Stimulated activated CD8-positive, alpha-beta memory T cell treated with anti-CD3 and anti-CD28 coated beads, Interleukin-15, amount 100 ng/mL, for 48 hours (primary cell): ENCODE results near the gene ARCN1.

Experiments used
- DNase-seq, 2 donors: peaks; one replicate each; pipeline ENCODE4 v3.0.0-alpha.2; 2020; ENCODE audit warnings: low read depth in 2 of 2

Gene ARCN1

DNA sequence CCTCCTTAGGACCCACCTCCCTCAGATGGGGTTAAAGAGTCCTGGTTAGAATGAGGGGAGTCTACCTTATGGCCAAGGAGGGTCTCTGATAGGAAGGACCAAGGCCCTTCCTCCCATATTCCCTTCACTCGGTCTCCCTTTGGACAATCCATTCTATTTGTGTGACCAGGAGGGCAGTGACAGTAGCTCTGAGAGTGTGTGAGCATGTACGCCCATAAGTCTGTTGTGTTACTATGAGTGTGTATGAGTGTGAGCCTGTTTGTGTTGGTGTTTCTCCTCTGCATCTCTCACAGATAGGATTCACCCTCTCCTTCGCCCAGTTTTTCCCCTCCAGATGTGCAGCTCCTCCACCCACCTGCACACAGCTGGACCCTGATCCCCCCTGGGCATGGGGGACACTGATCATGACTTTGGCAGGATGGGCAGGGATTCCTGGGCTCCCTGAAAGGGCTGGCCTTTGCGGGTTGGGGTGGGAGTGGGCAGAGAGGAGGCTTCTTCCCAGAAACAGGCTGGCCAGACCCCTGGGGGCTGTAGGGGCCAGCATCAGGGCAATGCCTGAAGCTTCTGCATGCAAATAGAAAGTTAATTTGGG, 49.7 kb downstream of the ARCN1 start:
- DNase-seq = no peak

GRCh38 chr11:118622376-118623268, 50.4 kb downstream of the ARCN1 start:
- no peak for DNase-seq

DNA sequence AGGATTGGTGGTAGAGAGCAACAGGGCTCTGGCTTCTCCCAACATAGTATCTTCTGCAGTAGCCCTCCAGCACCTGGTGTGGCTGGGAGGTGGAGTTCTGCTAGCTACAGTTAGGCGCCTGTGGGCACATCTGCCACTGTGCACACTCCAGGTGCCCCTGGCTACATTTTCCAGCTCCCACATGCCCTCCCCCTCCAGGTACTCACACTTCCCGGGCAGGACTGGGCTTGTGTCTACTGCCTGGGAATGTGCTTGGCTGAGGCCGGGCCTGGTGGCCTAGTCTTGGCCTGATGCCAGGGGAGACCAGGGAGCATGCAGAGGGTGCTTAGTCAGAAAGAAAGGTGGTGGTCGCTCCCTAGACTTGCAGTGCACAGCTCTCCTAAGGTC, 51.1 kb downstream of the ARCN1 start:
- no peak for DNase-seq

- DNase-seq = no peak
Measured at GRCh38 chr11:118625036-118625690, 53.0 kb downstream of the ARCN1 start.

- no peak for DNase-seq
Measured at GRCh38 chr11:118625976-118626375, 53.8 kb downstream of the ARCN1 start.

DNA sequence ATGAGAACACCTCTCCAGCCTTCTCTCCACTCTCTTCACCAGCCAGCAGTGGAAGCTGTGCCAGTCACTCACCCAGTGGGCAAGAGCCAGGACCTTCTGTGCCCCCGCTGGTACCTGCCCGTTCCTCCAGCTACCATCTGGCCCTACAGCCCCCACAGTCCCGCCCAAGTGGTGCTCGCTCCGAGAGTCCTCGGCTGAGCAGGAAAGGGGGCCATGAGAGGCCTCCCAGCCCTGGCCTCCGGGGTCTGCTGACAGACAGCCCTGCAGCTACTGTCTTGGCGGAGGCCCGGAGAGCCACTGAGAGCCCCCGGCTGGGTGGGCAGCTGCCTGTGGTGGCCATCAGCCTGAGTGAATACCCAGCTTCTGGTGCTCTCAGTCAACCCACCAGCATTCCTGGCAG, 55.4 kb downstream of the ARCN1 start:
- no peak for DNase-seq

GRCh38 chr11:118628031-118628430, 55.8 kb downstream of the ARCN1 start:
- no peak for DNase-seq

GRCh38 chr11:118628432-118628831, 56.2 kb downstream of the ARCN1 start:
- DNase-seq = no peak

DNA sequence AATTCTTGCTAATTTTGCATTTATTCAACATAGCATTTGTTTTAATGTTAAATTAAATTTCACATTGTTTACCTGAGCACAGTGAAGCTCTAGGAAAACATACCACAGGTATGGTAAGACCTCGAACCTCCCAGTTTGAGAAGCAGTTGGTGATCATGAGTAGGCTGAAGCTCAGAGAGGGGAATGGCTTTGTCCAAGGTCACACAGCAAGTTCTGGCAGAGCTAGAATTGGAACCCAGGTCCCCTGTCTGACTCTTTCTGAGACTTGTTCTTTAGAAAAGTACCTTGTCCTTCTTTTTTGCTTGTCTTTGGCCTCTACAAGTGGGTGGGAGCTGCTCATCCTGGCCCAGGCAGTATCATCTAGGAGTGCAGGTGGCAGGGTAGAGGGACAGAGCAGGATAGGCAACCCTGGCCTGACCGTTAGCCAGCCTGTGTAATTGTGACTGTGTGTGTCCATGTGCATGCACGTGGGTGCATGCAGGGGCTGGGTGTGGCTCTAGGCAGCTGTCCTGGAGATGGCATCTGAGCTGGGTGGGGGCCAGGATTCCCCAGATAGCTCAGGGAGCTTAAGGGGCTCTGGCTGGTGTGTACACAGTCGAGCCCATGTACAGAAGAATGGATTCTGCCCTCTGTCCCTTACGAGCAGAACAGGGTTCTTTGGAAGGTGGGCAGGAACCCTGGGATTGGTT, 56.8 kb downstream of the ARCN1 start:
- DNase-seq = no peak

GRCh38 chr11:118629761-118630661, 57.8 kb downstream of the ARCN1 start:
- no peak for DNase-seq

- no peak for DNase-seq
Measured at GRCh38 chr11:118631142-118631909, 59.1 kb downstream of the ARCN1 start.

- DNase-seq = no peak
Measured at GRCh38 chr11:118632577-118633318, 60.5 kb downstream of the ARCN1 start.

GRCh38 chr11:118633319-118633690, 61.1 kb downstream of the ARCN1 start:
- DNase-seq = no peak

- no peak for DNase-seq
Measured at GRCh38 chr11:118633979-118634378, 61.8 kb downstream of the ARCN1 start.

- no peak for DNase-seq
Measured at GRCh38 chr11:118634431-118635236, 62.4 kb downstream of the ARCN1 start.

- DNase-seq = no peak
Measured at GRCh38 chr11:118635237-118635591, 63.0 kb downstream of the ARCN1 start.

- DNase-seq = no peak
Measured at GRCh38 chr11:118635642-118636041, 63.4 kb downstream of the ARCN1 start.

DNA sequence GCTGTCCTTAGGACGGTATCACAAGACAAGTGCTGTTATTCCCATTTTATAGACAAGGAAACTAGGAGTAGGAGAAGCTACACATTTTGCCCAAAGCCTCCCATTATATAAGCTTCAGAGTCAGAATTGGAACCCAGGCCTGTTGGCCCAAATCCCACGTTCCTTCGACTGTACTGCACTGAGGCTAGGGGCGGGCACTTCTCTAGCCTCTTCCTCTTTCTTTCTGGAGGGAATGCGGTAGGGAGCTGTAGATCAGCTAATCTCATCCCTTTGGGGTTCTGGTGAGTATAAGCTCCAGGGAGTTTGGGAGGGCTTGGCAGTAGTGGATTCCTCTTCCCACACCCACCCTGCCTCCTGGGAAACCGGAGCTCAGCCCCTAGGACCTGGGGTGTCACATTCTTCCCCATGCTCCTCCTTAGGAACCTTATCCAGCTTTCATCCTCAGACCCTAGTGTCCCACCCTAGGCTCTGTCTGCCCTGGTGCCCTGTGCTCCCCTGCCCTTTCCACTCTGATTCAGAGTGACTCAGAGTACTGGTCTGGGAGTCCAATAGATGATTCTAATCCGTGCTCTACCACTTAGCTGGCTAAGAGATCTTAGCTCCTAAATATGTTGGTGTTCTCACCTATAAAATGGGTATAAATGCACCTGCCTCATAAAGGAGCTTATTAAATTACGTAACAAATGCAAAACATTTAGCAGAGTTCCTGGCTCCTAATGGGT, 64.5 kb downstream of the ARCN1 start:
- no peak for DNase-seq
